ENCODE measurements around the gene PODNL1.

DNA sequence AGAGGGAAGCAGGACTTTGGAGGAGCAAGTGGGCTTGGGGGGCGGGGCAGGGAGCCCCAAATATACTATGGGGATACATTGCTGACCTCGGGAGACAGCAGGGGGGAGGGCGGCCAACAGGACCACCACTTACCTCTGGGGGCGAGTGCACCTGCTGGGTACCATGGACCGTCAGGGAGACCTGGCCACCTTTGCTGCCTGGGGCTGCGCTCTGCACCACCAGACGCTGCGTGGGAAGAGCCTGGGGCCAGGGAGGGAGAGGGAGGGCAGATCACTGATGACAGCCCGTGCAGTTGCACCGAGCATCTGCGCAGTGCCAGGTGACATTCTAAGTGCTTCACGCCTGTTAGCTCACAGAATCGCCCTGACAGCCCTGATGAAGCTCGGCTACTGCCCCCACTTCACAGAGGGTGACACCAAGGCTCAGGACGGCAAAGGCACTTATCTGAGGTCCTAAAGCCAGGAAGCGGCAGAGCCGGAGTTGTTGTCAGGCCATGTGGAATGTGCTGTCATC lies 43.8 kb upstream of the PODNL1 start:
- TF ChIP-seq, protein P1, sequence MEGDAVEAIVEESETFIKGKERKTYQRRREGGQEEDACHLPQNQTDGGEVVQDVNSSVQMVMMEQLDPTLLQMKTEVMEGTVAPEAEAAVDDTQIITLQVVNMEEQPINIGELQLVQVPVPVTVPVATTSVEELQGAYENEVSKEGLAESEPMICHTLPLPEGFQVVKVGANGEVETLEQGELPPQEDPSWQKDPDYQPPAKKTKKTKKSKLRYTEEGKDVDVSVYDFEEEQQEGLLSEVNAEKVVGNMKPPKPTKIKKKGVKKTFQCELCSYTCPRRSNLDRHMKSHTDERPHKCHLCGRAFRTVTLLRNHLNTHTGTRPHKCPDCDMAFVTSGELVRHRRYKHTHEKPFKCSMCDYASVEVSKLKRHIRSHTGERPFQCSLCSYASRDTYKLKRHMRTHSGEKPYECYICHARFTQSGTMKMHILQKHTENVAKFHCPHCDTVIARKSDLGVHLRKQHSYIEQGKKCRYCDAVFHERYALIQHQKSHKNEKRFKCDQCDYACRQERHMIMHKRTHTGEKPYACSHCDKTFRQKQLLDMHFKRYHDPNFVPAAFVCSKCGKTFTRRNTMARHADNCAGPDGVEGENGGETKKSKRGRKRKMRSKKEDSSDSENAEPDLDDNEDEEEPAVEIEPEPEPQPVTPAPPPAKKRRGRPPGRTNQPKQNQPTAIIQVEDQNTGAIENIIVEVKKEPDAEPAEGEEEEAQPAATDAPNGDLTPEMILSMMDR (conservative IDR thresholded peaks at IDR 0.05) = no peak
- TF ChIP-seq EZH2 (IDR thresholded peaks at IDR 0.05; ENCODE audit: low read depth) = no peak
